ENCODE measurements around the gene USP3. TPM values are rescaled to one million over a fixed set of nuclear protein-coding genes. Genes with fewer than 3 reads are reported as not detected.

The USP3 gene
- total RNA-seq, 4 donors from 2014 or later: 36.6 to 50.3 (median 45.5) TPM

DNA sequence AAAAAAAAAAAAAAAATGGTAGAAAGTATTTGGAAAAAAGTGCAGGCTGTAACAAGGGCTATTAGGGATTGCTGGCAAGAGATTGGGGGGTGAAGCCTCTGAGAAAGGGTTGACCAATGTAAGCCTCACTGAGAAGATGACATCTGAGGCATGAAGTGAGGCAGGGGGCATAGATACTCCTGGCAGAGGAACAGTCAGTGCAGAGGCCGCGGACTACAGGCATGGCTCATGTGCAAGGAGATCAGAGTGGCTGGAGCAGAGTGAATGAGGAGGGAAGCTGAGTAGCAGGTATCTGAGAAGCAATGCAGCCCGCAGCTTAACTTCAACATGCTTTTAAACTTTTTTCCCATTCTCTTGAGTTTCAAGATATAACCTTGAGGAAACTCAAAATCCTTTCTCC is 98.2 kb downstream of the USP3 start:
- Histone ChIP-seq H3K9me3 (no peaks in the 10 kb centered on the region), H3K4me1 (peaks cover 0 to 65% (median 17%) of the 10 kb centered on the region in 3 donors), H3K27me3 (no peaks in the 10 kb centered on the region), H3K36me3 (peaks cover 0 to 12% of the 10 kb centered on the region in 2 donors), H3K27ac (peak overlapping the region in 1 of 4 donors; percentile 24), H3K4me3 (no peak overlapping the region)
- TF ChIP-seq POLR2A (IDR thresholded peaks at IDR 0.05): no peak
- TF ChIP-seq POLR2AphosphoS5 (IDR thresholded peaks at IDR 0.05): no peak
- TF ChIP-seq, protein P1, sequence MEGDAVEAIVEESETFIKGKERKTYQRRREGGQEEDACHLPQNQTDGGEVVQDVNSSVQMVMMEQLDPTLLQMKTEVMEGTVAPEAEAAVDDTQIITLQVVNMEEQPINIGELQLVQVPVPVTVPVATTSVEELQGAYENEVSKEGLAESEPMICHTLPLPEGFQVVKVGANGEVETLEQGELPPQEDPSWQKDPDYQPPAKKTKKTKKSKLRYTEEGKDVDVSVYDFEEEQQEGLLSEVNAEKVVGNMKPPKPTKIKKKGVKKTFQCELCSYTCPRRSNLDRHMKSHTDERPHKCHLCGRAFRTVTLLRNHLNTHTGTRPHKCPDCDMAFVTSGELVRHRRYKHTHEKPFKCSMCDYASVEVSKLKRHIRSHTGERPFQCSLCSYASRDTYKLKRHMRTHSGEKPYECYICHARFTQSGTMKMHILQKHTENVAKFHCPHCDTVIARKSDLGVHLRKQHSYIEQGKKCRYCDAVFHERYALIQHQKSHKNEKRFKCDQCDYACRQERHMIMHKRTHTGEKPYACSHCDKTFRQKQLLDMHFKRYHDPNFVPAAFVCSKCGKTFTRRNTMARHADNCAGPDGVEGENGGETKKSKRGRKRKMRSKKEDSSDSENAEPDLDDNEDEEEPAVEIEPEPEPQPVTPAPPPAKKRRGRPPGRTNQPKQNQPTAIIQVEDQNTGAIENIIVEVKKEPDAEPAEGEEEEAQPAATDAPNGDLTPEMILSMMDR (IDR thresholded peaks at IDR 0.05): no peak
- ATAC-seq: no peak
- WGBS, 2 donors (ENCODE audit: low coverage in 1 of 2): 61% methylated on average over 3 of the region's 3 CpGs; no CpG with 5 or more reads in 1 of the 2 donors

DNA sequence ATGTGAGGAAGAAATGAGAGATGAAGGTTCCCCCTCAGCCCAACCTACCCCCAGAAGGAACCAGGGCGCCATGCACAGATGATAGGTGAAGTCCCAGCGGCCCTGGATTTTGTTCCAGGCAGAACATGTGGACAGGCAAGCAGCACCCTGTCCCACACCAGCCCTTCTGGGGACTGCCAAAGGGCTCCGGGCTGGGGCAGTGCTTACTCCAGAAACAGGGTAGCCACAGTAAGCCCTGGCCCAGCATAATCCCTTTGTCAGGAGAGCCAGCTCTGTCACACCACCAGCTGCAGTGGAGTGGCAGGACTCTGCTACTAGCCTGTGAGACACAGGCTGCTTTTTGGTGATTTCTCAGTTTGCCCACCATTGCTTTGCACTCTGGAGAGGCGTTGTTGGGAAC is 99.1 kb downstream of the USP3 start:
- Histone ChIP-seq H3K9me3 (no peaks in the 10 kb centered on the region), H3K4me3 (no peak overlapping the region), H3K36me3 (peaks cover 0 to 21% of the 10 kb centered on the region in 2 donors), H3K27me3 (no peaks in the 10 kb centered on the region), H3K4me1 (peaks cover 0 to 56% (median 10%) of the 10 kb centered on the region in 3 donors), H3K27ac (peak overlapping the region in 1 of 4 donors; percentile 4)
- 79 to 100% methylated on average over 1 to 4 of the region's 4 CpGs for WGBS, 2 donors (ENCODE audit: low coverage in 1 of 2)
- ATAC-seq: no peak
- TF ChIP-seq POLR2A (IDR thresholded peaks at IDR 0.05) (no peak), POLR2AphosphoS5 (IDR thresholded peaks at IDR 0.05) (no peak), EP300 (IDR thresholded peaks at IDR 0.05) (no peak)
- TF ChIP-seq, protein P1 (IDR thresholded peaks at IDR 0.05): no peak

DNA sequence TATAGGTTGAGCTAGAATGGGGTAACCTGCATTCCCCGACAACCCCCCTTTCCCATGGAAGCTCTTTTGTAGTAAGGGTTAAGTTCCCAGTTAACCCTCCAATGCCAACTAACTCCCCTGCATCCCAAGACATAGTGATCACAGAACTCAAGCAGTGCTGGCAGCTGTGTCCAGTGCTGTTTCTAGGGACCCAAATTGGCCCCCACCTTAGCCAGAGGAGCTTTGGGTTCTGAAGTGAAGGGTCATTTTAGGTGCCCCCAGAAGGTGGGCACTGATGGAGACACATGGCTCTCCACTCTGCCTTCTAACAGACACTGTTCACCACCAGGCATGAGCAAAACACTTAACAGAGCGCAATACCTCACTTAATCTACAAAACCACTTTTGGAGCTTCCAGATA is 99.9 kb downstream of the USP3 start:
- TF ChIP-seq EP300 (IDR thresholded peaks at IDR 0.05) (no peak), POLR2AphosphoS5 (IDR thresholded peaks at IDR 0.05) (no peak), POLR2A (IDR thresholded peaks at IDR 0.05) (no peak)
- TF ChIP-seq, protein P1 (IDR thresholded peaks at IDR 0.05): no peak
- Histone ChIP-seq H3K4me1 (peaks cover 0 to 48% (median 10%) of the 10 kb centered on the region in 3 donors), H3K4me3 (no peak overlapping the region), H3K27ac (no peak overlapping the region), H3K27me3 (no peaks in the 10 kb centered on the region), H3K9me3 (no peaks in the 10 kb centered on the region), H3K36me3 (peaks cover 0 to 29% of the 10 kb centered on the region in 2 donors)
- ATAC-seq: no peak
- WGBS, 2 donors (ENCODE audit: low coverage in 1 of 2): 80 to 100% methylated on average over 1 of the region's 2 CpGs

DNA sequence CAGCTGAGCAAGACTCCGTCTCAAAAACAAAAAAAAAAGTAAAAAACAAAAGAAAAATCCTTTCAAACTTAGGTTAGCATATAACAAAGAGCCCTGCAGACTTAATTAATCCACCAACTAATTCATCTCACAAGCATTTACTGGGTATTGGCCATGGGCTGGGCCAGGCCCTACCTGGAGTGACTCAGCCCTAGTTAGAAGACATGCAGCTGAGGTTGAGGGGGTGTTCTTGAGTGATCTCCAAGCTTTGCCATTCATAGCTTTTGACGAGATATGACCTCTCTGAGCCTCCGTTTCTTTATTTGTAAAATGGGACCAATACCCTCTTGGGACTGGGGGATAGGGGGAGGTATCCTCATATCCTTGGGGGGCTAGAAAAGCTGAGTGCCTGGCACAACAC is 100.6 kb downstream of the USP3 start:
- Histone ChIP-seq H3K9me3 (no peaks in the 10 kb centered on the region), H3K4me1 (peaks cover 0 to 43% (median 7%) of the 10 kb centered on the region in 3 donors), H3K27ac (peak overlapping the region in 1 of 4 donors; percentile 33), H3K36me3 (peaks cover 0 to 33% of the 10 kb centered on the region in 2 donors), H3K27me3 (no peaks in the 10 kb centered on the region), H3K4me3 (no peak overlapping the region)
- no peak for ATAC-seq
- TF ChIP-seq, protein P1 (IDR thresholded peaks at IDR 0.05): no peak
- no peak for TF ChIP-seq POLR2AphosphoS5 (IDR thresholded peaks at IDR 0.05)
- TF ChIP-seq EP300 (IDR thresholded peaks at IDR 0.05): no peak
- no peak for TF ChIP-seq POLR2A (IDR thresholded peaks at IDR 0.05)
- WGBS, 2 donors (ENCODE audit: low coverage in 1 of 2): 75 to 89% methylated on average over 2 to 3 of the region's 3 CpGs

DNA sequence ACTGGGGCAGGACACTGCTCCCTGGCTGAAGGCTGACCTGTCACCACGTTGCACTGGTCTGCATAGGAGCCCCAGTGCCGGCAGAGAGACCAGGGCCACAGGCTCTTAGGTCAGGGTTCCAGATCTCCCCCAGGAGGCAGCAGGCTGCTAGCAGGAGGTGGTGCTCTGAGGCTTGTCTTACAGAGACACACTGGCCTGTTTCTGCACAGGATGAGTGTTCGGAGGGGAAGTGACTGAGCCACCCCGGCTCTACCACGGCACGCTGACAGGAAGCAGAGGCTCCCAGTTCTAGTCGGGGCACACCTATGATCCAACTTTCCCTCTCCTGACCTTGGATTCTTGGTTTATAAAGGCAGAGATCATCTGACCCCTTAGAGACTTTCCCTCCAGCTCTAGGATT is 101.4 kb downstream of the USP3 start:
- Histone ChIP-seq H3K27me3 (no peaks in the 10 kb centered on the region), H3K9me3 (no peaks in the 10 kb centered on the region), H3K4me1 (peaks cover 0 to 46% (median 13%) of the 10 kb centered on the region in 3 donors), H3K4me3 (no peak overlapping the region), H3K36me3 (peaks cover 0 to 33% of the 10 kb centered on the region in 2 donors), H3K27ac (peak overlapping the region in 1 of 4 donors; percentile 33)
- WGBS, 2 donors (ENCODE audit: low coverage in 1 of 2): 55 to 60% methylated on average over 1 to 2 of the region's 7 CpGs
- no peak for TF ChIP-seq EP300 (IDR thresholded peaks at IDR 0.05)
- no peak for TF ChIP-seq POLR2AphosphoS5 (IDR thresholded peaks at IDR 0.05)
- TF ChIP-seq, protein P1 (IDR thresholded peaks at IDR 0.05): no peak
- TF ChIP-seq POLR2A (IDR thresholded peaks at IDR 0.05): no peak
- no peak for ATAC-seq

All from gastroesophageal sphincter (tissue), 4 donors.